GM23338 (cell line): ENCODE results near the gene PAIP2B. TPM values are rescaled to one million over a fixed set of nuclear protein-coding genes. Genes with fewer than 3 reads are reported as not detected.
"Not testable (repeated sequence)": the region's sequence is repeated elsewhere in the genome, so short reads cannot be mapped to it uniquely, and the experiment has no call there.

Experiments
- ATAC-seq: fragments of 200-7000 bp; cut with Tn5 transposase; 3 replicates; pipeline ENCODE4 v1.9.1; 2020
- DNase-seq: peaks from one replicate; pipeline ENCODE4 v3.0.0-alpha.2; 2015; ENCODE audit warnings: low spot score
- H2AFZ ChIP-seq: fragments of 200-600 bp; sonication (generic); 2 replicates; pipeline ENCODE4 v1.8.0; 2016; ENCODE audit warnings: antibody characterized with exemption, mild to moderate bottlenecking, moderate library complexity
- H3F3A ChIP-seq: fragments of 200-600 bp; sonication (generic); replicated peaks from 2 replicates; pipeline ENCODE4 v1.8.0; 2017; ENCODE audit warnings: antibody characterized with exemption, mixed run types, low read depth
- H3K27ac ChIP-seq: fragments of 200-600 bp; sonication (generic); 2 replicates; pipeline ENCODE4 v1.6.1; 2016; ENCODE audit warnings: low read depth
- H3K27me3 ChIP-seq: fragments of 200-600 bp; sonication (generic); 2 replicates; pipeline ENCODE4 v1.8.0; 2016; ENCODE audit warnings: mild to moderate bottlenecking, mixed run types, moderate library complexity; ENCODE audit not compliant: insufficient read depth
- H3K36me3 ChIP-seq: fragments of 200-600 bp; sonication (generic); 2 replicates; pipeline ENCODE4 v1.8.0; 2016; ENCODE audit warnings: mild to moderate bottlenecking; ENCODE audit not compliant: insufficient read depth
- H3K4me1 ChIP-seq: fragments of 200-600 bp; sonication (generic); 2 replicates; pipeline ENCODE4 v1.8.0; 2016; ENCODE audit warnings: mild to moderate bottlenecking, moderate library complexity; ENCODE audit not compliant: insufficient read depth
- H3K4me2 ChIP-seq: fragments of 200-600 bp; sonication (generic); 2 replicates; pipeline ENCODE4 v1.7.1; 2017; ENCODE audit warnings: mixed run types
- H3K4me3 ChIP-seq: fragments of 200-600 bp; sonication (generic); 2 replicates; pipeline ENCODE4 v1.6.1; 2016; ENCODE audit warnings: mixed run types
- H3K79me2 ChIP-seq: fragments of 200-600 bp; sonication (generic); replicated peaks from 2 replicates; pipeline ENCODE4 v1.8.0; 2017; ENCODE audit warnings: mild to moderate bottlenecking; ENCODE audit not compliant: insufficient read depth
- H3K9me2 ChIP-seq: fragments of 200-600 bp; sonication (generic); 2 replicates; pipeline ENCODE4 v1.8.0; 2017; ENCODE audit not compliant: insufficient read depth
- H4K20me1 ChIP-seq: fragments of 200-600 bp; sonication (generic); replicated peaks from 2 replicates; pipeline ENCODE4 v1.8.0; 2017; ENCODE audit warnings: mild to moderate bottlenecking; ENCODE audit not compliant: insufficient read depth
- H3K27ac Mint-ChIP-seq: 2 replicates; pipeline ENCODE4 v1.8.0; 2020; ENCODE audit warnings: inconsistent platforms, mild to moderate bottlenecking, moderate library complexity, mixed read lengths
- H3K27me3 Mint-ChIP-seq: 3 replicates; pipeline ENCODE4 v1.8.0; 2022; ENCODE audit warnings: low read depth, mild to moderate bottlenecking, moderate library complexity, mixed read lengths, inconsistent platforms; ENCODE audit not compliant: insufficient read depth, poor library complexity
- H3K36me3 Mint-ChIP-seq: 3 replicates; pipeline ENCODE4 v1.8.0; 2021; ENCODE audit warnings: low read depth, mild to moderate bottlenecking, inconsistent platforms, moderate library complexity, mixed read lengths
- H3K4me1 Mint-ChIP-seq: 3 replicates; pipeline ENCODE4 v1.8.0; 2020; ENCODE audit warnings: mild to moderate bottlenecking, inconsistent platforms, mixed read lengths
- H3K4me3 Mint-ChIP-seq: 3 replicates; pipeline ENCODE4 v1.8.0; 2021; ENCODE audit warnings: moderate library complexity, mild to moderate bottlenecking, inconsistent platforms, mixed read lengths
- H3K9me3 Mint-ChIP-seq: 3 replicates; pipeline ENCODE4 v1.8.0; 2020; ENCODE audit warnings: moderate library complexity, mild to moderate bottlenecking, inconsistent platforms, mixed read lengths
- NANOG ChIP-seq: IDR thresholded peaks from 2 replicates; pipeline ENCODE4 v1.6.1; 2016; ENCODE audit warnings: antibody characterized with exemption, borderline replicate concordance
- ZNF331 ChIP-seq: fragments of 250-450 bp; sonication (Bioruptor Pico); IDR thresholded peaks from 2 replicates; pipeline ENCODE4 v1.5.0; 2020; ENCODE audit warnings: low read depth, mild to moderate bottlenecking, moderate library complexity
- polyA plus RNA-seq: library from polyadenylated mRNA; unstranded; fragments of >200 nt; fragmentation: Nextera tagmentation; extraction: Ambion mirVana; gene quantifications from 2 replicates; pipeline ENCODE4 v1.2.1, GENCODE V29; 2016
- total RNA-seq: library from RNA; depleted of rRNA; stranded (reverse); fragments of >200 nt; shearing (Covaris generic); gene quantifications from 2 replicates; pipeline ENCODE4 v1.2.3, GENCODE V29; 2014
- TF ChIP-seq, protein P1 (sequence below): fragments of 250-450 bp; sonication (Bioruptor Pico); IDR thresholded peaks from 2 replicates; pipeline ENCODE4 v1.5.0; 2020; ENCODE audit warnings: mild to moderate bottlenecking, moderate library complexity
- TF ChIP-seq, protein P2 (sequence below): IDR thresholded peaks from one replicate; pipeline ENCODE4 v1.6.1; 2018; ENCODE audit warnings: antibody characterized with exemption; ENCODE audit not compliant: unreplicated experiment

The PAIP2B gene
- total and polyA plus RNA-seq, 2 experiments from 2014 or later: 7.6 to 29.7 TPM

DNA sequence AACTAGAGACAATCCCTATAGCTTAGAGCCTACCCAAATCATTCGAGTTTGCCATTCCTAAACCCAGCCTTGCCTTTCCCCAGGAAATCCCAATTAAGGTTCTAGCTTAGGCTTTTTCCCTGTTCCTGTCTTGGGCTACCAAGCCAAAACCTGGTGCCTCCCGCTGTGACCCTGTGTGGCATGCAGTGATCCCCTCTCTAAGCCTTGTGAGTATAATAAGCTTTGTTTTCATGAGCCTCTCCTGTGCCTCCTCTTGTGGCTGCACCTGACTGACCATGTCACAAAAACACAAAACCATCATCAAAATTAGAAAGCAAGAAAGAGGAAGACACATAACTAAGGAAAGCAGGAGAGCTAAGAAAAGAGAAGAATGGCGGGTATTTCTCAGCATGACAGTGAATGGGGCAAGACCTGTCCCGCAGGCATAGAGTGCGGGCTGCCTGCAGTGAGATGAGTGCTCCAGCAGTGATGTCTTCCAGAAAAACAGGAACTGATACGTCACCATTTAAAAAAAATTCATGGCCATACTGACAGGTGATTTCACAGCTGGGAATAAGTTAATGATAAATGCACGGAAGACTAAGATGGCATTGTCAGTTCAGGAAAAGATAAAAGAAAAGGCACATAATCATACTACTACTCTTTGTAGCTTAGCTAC, 9.2 kb upstream of the PAIP2B start (continued):
- TF ChIP-seq, protein P1, sequence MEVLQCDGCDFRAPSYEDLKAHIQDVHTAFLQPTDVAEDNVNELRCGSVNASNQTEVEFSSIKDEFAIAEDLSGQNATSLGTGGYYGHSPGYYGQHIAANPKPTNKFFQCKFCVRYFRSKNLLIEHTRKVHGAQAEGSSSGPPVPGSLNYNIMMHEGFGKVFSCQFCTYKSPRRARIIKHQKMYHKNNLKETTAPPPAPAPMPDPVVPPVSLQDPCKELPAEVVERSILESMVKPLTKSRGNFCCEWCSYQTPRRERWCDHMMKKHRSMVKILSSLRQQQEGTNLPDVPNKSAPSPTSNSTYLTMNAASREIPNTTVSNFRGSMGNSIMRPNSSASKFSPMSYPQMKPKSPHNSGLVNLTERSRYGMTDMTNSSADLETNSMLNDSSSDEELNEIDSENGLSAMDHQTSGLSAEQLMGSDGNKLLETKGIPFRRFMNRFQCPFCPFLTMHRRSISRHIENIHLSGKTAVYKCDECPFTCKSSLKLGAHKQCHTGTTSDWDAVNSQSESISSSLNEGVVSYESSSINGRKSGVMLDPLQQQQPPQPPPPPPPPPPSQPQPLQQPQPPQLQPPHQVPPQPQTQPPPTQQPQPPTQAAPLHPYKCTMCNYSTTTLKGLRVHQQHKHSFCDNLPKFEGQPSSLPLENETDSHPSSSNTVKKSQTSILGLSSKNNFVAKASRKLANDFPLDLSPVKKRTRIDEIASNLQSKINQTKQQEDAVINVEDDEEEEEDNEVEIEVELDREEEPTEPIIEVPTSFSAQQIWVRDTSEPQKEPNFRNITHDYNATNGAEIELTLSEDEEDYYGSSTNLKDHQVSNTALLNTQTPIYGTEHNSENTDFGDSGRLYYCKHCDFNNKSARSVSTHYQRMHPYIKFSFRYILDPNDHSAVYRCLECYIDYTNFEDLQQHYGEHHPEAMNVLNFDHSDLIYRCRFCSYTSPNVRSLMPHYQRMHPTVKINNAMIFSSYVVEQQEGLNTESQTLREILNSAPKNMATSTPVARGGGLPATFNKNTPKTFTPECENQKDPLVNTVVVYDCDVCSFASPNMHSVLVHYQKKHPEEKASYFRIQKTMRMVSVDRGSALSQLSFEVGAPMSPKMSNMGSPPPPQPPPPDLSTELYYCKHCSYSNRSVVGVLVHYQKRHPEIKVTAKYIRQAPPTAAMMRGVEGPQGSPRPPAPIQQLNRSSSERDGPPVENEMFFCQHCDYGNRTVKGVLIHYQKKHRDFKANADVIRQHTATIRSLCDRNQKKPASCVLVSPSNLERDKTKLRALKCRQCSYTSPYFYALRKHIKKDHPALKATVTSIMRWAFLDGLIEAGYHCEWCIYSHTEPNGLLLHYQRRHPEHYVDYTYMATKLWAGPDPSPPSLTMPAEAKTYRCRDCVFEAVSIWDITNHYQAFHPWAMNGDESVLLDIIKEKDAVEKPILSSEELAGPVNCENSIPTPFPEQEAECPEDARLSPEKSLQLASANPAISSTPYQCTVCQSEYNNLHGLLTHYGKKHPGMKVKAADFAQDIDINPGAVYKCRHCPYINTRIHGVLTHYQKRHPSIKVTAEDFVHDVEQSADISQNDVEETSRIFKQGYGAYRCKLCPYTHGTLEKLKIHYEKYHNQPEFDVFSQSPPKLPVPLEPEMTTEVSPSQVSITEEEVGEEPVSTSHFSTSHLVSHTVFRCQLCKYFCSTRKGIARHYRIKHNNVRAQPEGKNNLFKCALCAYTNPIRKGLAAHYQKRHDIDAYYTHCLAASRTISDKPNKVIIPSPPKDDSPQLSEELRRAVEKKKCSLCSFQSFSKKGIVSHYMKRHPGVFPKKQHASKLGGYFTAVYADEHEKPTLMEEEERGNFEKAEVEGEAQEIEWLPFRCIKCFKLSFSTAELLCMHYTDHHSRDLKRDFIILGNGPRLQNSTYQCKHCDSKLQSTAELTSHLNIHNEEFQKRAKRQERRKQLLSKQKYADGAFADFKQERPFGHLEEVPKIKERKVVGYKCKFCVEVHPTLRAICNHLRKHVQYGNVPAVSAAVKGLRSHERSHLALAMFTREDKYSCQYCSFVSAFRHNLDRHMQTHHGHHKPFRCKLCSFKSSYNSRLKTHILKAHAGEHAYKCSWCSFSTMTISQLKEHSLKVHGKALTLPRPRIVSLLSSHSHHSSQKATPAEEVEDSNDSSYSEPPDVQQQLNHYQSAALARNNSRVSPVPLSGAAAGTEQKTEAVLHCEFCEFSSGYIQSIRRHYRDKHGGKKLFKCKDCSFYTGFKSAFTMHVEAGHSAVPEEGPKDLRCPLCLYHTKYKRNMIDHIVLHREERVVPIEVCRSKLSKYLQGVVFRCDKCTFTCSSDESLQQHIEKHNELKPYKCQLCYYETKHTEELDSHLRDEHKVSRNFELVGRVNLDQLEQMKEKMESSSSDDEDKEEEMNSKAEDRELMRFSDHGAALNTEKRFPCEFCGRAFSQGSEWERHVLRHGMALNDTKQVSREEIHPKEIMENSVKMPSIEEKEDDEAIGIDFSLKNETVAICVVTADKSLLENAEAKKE (CRISPR knock-in tag): no peak
- TF ChIP-seq NANOG (no peak), ZNF331 (CRISPR knock-in tag) (no peak)
- TF ChIP-seq, protein P2, sequence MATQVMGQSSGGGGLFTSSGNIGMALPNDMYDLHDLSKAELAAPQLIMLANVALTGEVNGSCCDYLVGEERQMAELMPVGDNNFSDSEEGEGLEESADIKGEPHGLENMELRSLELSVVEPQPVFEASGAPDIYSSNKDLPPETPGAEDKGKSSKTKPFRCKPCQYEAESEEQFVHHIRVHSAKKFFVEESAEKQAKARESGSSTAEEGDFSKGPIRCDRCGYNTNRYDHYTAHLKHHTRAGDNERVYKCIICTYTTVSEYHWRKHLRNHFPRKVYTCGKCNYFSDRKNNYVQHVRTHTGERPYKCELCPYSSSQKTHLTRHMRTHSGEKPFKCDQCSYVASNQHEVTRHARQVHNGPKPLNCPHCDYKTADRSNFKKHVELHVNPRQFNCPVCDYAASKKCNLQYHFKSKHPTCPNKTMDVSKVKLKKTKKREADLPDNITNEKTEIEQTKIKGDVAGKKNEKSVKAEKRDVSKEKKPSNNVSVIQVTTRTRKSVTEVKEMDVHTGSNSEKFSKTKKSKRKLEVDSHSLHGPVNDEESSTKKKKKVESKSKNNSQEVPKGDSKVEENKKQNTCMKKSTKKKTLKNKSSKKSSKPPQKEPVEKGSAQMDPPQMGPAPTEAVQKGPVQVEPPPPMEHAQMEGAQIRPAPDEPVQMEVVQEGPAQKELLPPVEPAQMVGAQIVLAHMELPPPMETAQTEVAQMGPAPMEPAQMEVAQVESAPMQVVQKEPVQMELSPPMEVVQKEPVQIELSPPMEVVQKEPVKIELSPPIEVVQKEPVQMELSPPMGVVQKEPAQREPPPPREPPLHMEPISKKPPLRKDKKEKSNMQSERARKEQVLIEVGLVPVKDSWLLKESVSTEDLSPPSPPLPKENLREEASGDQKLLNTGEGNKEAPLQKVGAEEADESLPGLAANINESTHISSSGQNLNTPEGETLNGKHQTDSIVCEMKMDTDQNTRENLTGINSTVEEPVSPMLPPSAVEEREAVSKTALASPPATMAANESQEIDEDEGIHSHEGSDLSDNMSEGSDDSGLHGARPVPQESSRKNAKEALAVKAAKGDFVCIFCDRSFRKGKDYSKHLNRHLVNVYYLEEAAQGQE: no peak

DNA sequence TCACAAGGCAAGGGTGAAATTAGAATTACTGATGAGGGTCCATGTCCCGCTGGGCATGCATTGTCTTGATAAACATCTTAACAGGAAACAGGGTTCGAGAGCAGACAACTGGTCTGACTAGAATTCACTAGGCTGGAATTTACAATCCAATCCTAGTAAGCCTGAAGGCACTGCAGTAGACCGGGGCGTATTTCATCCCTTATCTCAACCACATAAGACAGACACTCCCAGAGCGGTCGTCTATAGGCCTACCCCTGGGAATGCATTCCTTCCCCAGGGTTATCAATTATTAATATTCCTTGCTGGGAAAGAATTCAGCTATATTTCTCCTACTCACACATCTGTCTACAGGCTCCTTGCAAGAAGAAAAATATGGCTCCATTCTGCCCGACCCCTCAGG, 6.2 kb upstream of the PAIP2B start:
- H3K9me2 ChIP-seq, H3K4me3 ChIP-seq, ATAC-seq, H2AFZ ChIP-seq, H3K4me3 Mint-ChIP-seq, H3K27ac ChIP-seq, H3K27me3 ChIP-seq, H3K4me2 ChIP-seq, H3K27me3 Mint-ChIP-seq, H3K27ac Mint-ChIP-seq, H3F3A ChIP-seq, H4K20me1 ChIP-seq, H3K36me3 ChIP-seq, H3K79me2 ChIP-seq: not testable (repeated sequence)
- Mint-ChIP-seq H3K4me1 (peaks cover 12% of the 10 kb centered on the region), H3K36me3 (peaks cover 22% of the 10 kb centered on the region), H3K9me3 (peaks cover 45% of the 10 kb centered on the region)
- peaks cover 11% of the 10 kb centered on the region for H3K4me1 ChIP-seq
- peak; percentile 11 for DNase-seq
